22Rv1 (cell line): ENCODE results near the gene DDX41.

ENCODE experiments used
- ZFX ChIP-seq: fragments of 450-650 bp; IDR thresholded peaks from 2 replicates; pipeline ENCODE4 v1.6.1; 2017; ENCODE audit warnings: antibody characterized with exemption, borderline replicate concordance
- TF ChIP-seq, protein P1 (sequence below): fragments of 450-650 bp; IDR thresholded peaks from 2 replicates; pipeline ENCODE4 v1.5.1; 2017; ENCODE audit warnings: mild to moderate bottlenecking

DNA sequence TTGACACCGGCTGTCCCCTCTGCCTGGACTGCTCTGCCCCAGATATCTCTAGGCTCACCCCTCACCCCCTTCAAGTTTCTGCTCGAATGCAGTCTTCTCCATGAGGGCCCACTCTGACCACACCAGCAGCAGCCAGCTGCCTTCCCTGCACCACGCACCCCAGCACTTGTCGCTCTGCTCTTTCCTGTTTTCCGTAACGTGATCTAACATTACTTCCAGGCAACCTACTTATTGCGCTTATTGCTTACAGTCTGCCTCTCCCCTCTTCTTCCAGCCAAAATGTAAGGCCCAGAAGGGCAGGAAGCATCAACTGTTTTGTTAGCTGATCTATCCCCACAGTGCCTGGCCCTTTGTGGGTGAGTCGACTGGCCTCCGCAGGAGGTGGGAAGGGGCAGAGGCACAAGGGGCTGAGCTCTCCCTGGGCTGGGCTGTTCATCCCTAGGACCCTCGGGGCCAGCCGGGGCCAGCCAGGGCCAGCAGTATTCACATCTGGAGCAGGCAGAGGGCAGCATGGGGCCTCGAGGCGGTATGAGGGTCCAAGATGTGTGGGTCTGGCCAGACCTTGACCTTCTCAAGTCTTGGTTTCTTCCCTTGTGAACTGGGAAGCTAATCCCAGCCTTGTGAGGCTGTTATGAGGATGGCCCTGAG lies 31.7 kb downstream of the DDX41 start:
- TF ChIP-seq, protein P1, sequence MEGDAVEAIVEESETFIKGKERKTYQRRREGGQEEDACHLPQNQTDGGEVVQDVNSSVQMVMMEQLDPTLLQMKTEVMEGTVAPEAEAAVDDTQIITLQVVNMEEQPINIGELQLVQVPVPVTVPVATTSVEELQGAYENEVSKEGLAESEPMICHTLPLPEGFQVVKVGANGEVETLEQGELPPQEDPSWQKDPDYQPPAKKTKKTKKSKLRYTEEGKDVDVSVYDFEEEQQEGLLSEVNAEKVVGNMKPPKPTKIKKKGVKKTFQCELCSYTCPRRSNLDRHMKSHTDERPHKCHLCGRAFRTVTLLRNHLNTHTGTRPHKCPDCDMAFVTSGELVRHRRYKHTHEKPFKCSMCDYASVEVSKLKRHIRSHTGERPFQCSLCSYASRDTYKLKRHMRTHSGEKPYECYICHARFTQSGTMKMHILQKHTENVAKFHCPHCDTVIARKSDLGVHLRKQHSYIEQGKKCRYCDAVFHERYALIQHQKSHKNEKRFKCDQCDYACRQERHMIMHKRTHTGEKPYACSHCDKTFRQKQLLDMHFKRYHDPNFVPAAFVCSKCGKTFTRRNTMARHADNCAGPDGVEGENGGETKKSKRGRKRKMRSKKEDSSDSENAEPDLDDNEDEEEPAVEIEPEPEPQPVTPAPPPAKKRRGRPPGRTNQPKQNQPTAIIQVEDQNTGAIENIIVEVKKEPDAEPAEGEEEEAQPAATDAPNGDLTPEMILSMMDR: no peak
- TF ChIP-seq ZFX: no peak
